Measurements from ENCODE around the gene RAB28. TPM values are rescaled to one million over a fixed set of nuclear protein-coding genes. Genes with fewer than 3 reads are reported as not detected.
"Not testable (repeated sequence)": the region's sequence is repeated elsewhere in the genome, so short reads cannot be mapped to it uniquely, and the experiment has no call there.

The RAB28 gene
- total and polyA plus RNA-seq, 5 donors: 17.1 to 27.6 (median 22.3) TPM

GRCh38 chr4:13406156-13406555, 78.0 kb downstream of the RAB28 start:
- H3K4me3 ChIP-seq (ENCODE audit: low read length); H3K4me1 ChIP-seq (ENCODE audit: control insufficient read depth, insufficient read depth, low read length); H3K27ac ChIP-seq (ENCODE audit: low read length); ATAC-seq; DNase-seq; H3K9me3 ChIP-seq (ENCODE audit: control insufficient read depth, low read length); intact Hi-C loops (cut with DNase I); H3K27me3 ChIP-seq (ENCODE audit: control insufficient read depth, insufficient read depth): not testable (repeated sequence)
- 96% methylated on average over 3 of the region's 3 CpGs for WGBS

- no peaks in the 10 kb centered on the region for H3K27me3 ChIP-seq (ENCODE audit: control insufficient read depth, insufficient read depth)
- H3K9me3 ChIP-seq (ENCODE audit: control insufficient read depth, low read length): no peaks in the 10 kb centered on the region
- H3K27ac ChIP-seq (ENCODE audit: low read length): no peak overlapping the region
- intact Hi-C loops (cut with DNase I): no loop called here
- DNase-seq (no peak), ATAC-seq (no peak)
- H3K4me3 ChIP-seq (ENCODE audit: low read length): no peak overlapping the region
- H3K4me1 ChIP-seq (ENCODE audit: control insufficient read depth, insufficient read depth, low read length): peaks cover 1% of the 10 kb centered on the region
- WGBS: 90% methylated on average over 2 of the region's 2 CpGs
These were observed 80.3 kb downstream of the RAB28 start for GRCh38 chr4:13403833-13404232.

- no peaks in the 10 kb centered on the region for H3K27me3 ChIP-seq (ENCODE audit: control insufficient read depth, insufficient read depth)
- H3K4me3 ChIP-seq (ENCODE audit: low read length): no peak overlapping the region
- no peak for DNase-seq
- 79% methylated on average over 4 of the region's 4 CpGs for WGBS
- intact Hi-C loops (cut with DNase I): no loop called here
- H3K4me1 ChIP-seq (ENCODE audit: control insufficient read depth, insufficient read depth, low read length): peaks cover 1% of the 10 kb centered on the region
- H3K27ac ChIP-seq (ENCODE audit: low read length): no peak overlapping the region
- ATAC-seq: no peak
- H3K9me3 ChIP-seq (ENCODE audit: control insufficient read depth, low read length): no peaks in the 10 kb centered on the region
These were observed 80.8 kb downstream of the RAB28 start for GRCh38 chr4:13403326-13403725.

- Histone ChIP-seq H3K4me3 (ENCODE audit: low read length) (no peak overlapping the region), H3K9me3 (ENCODE audit: control insufficient read depth, low read length) (no peaks in the 10 kb centered on the region), H3K27ac (ENCODE audit: low read length) (no peak overlapping the region), H3K27me3 (ENCODE audit: control insufficient read depth, insufficient read depth) (no peaks in the 10 kb centered on the region), H3K4me1 (ENCODE audit: control insufficient read depth, insufficient read depth, low read length) (peaks cover 1% of the 10 kb centered on the region)
- no peak for DNase-seq
- peak; percentile 54 to 62 for ATAC-seq
- intact Hi-C loops (cut with DNase I): no loop called here
These were observed 84.9 kb downstream of the RAB28 start for GRCh38 chr4:13399257-13399656.

GRCh38 chr4:13396161-13396560, 88.0 kb downstream of the RAB28 start:
- no peak overlapping the region for H3K4me3 ChIP-seq (ENCODE audit: low read length)
- no peaks in the 10 kb centered on the region for H3K9me3 ChIP-seq (ENCODE audit: control insufficient read depth, low read length)
- intact Hi-C loops (cut with DNase I): no loop called here
- ATAC-seq: no peak
- DNase-seq: no peak
- H3K27me3 ChIP-seq (ENCODE audit: control insufficient read depth, insufficient read depth): no peaks in the 10 kb centered on the region
- whole genome bisulfite sequencing: 26% methylated on average over 1 of the region's 1 CpG
- no peak overlapping the region for H3K27ac ChIP-seq (ENCODE audit: low read length)
- peaks cover 1% of the 10 kb centered on the region for H3K4me1 ChIP-seq (ENCODE audit: control insufficient read depth, insufficient read depth, low read length)

GRCh38 chr4:13389901-13390300, 94.2 kb downstream of the RAB28 start:
- H3K27me3 ChIP-seq (ENCODE audit: control insufficient read depth, insufficient read depth); DNase-seq; H3K4me3 ChIP-seq (ENCODE audit: low read length); intact Hi-C loops (cut with DNase I); H3K4me1 ChIP-seq (ENCODE audit: control insufficient read depth, insufficient read depth, low read length); H3K9me3 ChIP-seq (ENCODE audit: control insufficient read depth, low read length); H3K27ac ChIP-seq (ENCODE audit: low read length); ATAC-seq: not testable (repeated sequence)
- WGBS: 80% methylated on average over 4 of the region's 4 CpGs

- Histone ChIP-seq H3K4me1 (ENCODE audit: control insufficient read depth, insufficient read depth, low read length) (peaks cover 4% of the 10 kb centered on the region), H3K27ac (ENCODE audit: low read length) (no peak overlapping the region), H3K9me3 (ENCODE audit: control insufficient read depth, low read length) (no peaks in the 10 kb centered on the region), H3K4me3 (ENCODE audit: low read length) (no peak overlapping the region), H3K27me3 (ENCODE audit: control insufficient read depth, insufficient read depth) (no peaks in the 10 kb centered on the region)
- intact Hi-C loops (cut with DNase I): no loop called here
- ATAC-seq (no peak), DNase-seq (no peak)
These were observed 97.6 kb downstream of the RAB28 start for GRCh38 chr4:13386405-13387107.

- intact Hi-C loops (cut with DNase I): no loop called here
- no peaks in the 10 kb centered on the region for H3K9me3 ChIP-seq (ENCODE audit: control insufficient read depth, low read length)
- H3K27ac ChIP-seq (ENCODE audit: low read length): no peak overlapping the region
- peak in 1 of 2 donors; percentile 41 for ATAC-seq
- H3K4me1 ChIP-seq (ENCODE audit: control insufficient read depth, insufficient read depth, low read length): peaks cover 4% of the 10 kb centered on the region
- no peaks in the 10 kb centered on the region for H3K27me3 ChIP-seq (ENCODE audit: control insufficient read depth, insufficient read depth)
- no peak for DNase-seq
- 97% methylated on average over 7 of the region's 7 CpGs for WGBS
- no peak overlapping the region for H3K4me3 ChIP-seq (ENCODE audit: low read length)
These were observed 100.1 kb downstream of the RAB28 start for GRCh38 chr4:13384055-13384454.

GRCh38 chr4:13378973-13379759, 105.0 kb downstream of the RAB28 start:
- Histone ChIP-seq H3K4me3 (ENCODE audit: low read length) (no peak overlapping the region), H3K27ac (ENCODE audit: low read length) (no peak overlapping the region), H3K27me3 (ENCODE audit: control insufficient read depth, insufficient read depth) (no peaks in the 10 kb centered on the region), H3K4me1 (ENCODE audit: control insufficient read depth, insufficient read depth, low read length) (peaks cover 2% of the 10 kb centered on the region), H3K9me3 (ENCODE audit: control insufficient read depth, low read length) (no peaks in the 10 kb centered on the region)
- DNase-seq (no peak), ATAC-seq (no peak)
- intact Hi-C loops (cut with DNase I): no loop called here
- 96% methylated on average over 9 of the region's 9 CpGs for WGBS

GRCh38 chr4:13371048-13371447, 113.1 kb downstream of the RAB28 start:
- no peaks in the 10 kb centered on the region for H3K27me3 ChIP-seq (ENCODE audit: control insufficient read depth, insufficient read depth)
- H3K4me1 ChIP-seq (ENCODE audit: control insufficient read depth, insufficient read depth, low read length): peaks cover 1% of the 10 kb centered on the region
- no peak overlapping the region for H3K27ac ChIP-seq (ENCODE audit: low read length)
- intact Hi-C loops (cut with DNase I): no loop called here
- 77% methylated on average over 3 of the region's 3 CpGs for WGBS
- DNase-seq: no peak
- H3K9me3 ChIP-seq (ENCODE audit: control insufficient read depth, low read length): no peaks in the 10 kb centered on the region
- ATAC-seq: no peak
- H3K4me3 ChIP-seq (ENCODE audit: low read length): no peak overlapping the region

GRCh38 chr4:13368217-13368616, 115.9 kb downstream of the RAB28 start:
- no peak overlapping the region for H3K4me3 ChIP-seq (ENCODE audit: low read length)
- WGBS: 56% methylated on average over 2 of the region's 2 CpGs
- H3K9me3 ChIP-seq (ENCODE audit: control insufficient read depth, low read length): no peaks in the 10 kb centered on the region
- intact Hi-C loops (cut with DNase I): no loop called here
- DNase-seq (no peak), ATAC-seq (no peak)
- peaks cover 1% of the 10 kb centered on the region for H3K4me1 ChIP-seq (ENCODE audit: control insufficient read depth, insufficient read depth, low read length)
- H3K27me3 ChIP-seq (ENCODE audit: control insufficient read depth, insufficient read depth): no peaks in the 10 kb centered on the region
- no peak overlapping the region for H3K27ac ChIP-seq (ENCODE audit: low read length)

All from right cardiac atrium (tissue), 5 donors.